GM23338 (cell line): ENCODE results near the gene IFNLR1. TPM values are rescaled to one million over a fixed set of nuclear protein-coding genes. Genes with fewer than 3 reads are reported as not detected.

Experiments used
- ATAC-seq: fragments of 200-7000 bp; cut with Tn5 transposase; 3 replicates; pipeline ENCODE4 v1.9.1; 2020
- DNase-seq: peaks from one replicate; pipeline ENCODE4 v3.0.0-alpha.2; 2015; ENCODE audit warnings: low spot score
- H2AFZ ChIP-seq: fragments of 200-600 bp; sonication (generic); 2 replicates; pipeline ENCODE4 v1.8.0; 2016; ENCODE audit warnings: antibody characterized with exemption, mild to moderate bottlenecking, moderate library complexity
- H3F3A ChIP-seq: fragments of 200-600 bp; sonication (generic); replicated peaks from 2 replicates; pipeline ENCODE4 v1.8.0; 2017; ENCODE audit warnings: antibody characterized with exemption, mixed run types, low read depth
- H3K27ac ChIP-seq: fragments of 200-600 bp; sonication (generic); 2 replicates; pipeline ENCODE4 v1.6.1; 2016; ENCODE audit warnings: low read depth
- H3K27me3 ChIP-seq: fragments of 200-600 bp; sonication (generic); 2 replicates; pipeline ENCODE4 v1.8.0; 2016; ENCODE audit warnings: mild to moderate bottlenecking, mixed run types, moderate library complexity; ENCODE audit not compliant: insufficient read depth
- H3K36me3 ChIP-seq: fragments of 200-600 bp; sonication (generic); 2 replicates; pipeline ENCODE4 v1.8.0; 2016; ENCODE audit warnings: mild to moderate bottlenecking; ENCODE audit not compliant: insufficient read depth
- H3K4me1 ChIP-seq: fragments of 200-600 bp; sonication (generic); 2 replicates; pipeline ENCODE4 v1.8.0; 2016; ENCODE audit warnings: mild to moderate bottlenecking, moderate library complexity; ENCODE audit not compliant: insufficient read depth
- H3K4me2 ChIP-seq: fragments of 200-600 bp; sonication (generic); 2 replicates; pipeline ENCODE4 v1.7.1; 2017; ENCODE audit warnings: mixed run types
- H3K4me3 ChIP-seq: fragments of 200-600 bp; sonication (generic); 2 replicates; pipeline ENCODE4 v1.6.1; 2016; ENCODE audit warnings: mixed run types
- H3K79me2 ChIP-seq: fragments of 200-600 bp; sonication (generic); replicated peaks from 2 replicates; pipeline ENCODE4 v1.8.0; 2017; ENCODE audit warnings: mild to moderate bottlenecking; ENCODE audit not compliant: insufficient read depth
- H3K9me2 ChIP-seq: fragments of 200-600 bp; sonication (generic); 2 replicates; pipeline ENCODE4 v1.8.0; 2017; ENCODE audit not compliant: insufficient read depth
- H4K20me1 ChIP-seq: fragments of 200-600 bp; sonication (generic); replicated peaks from 2 replicates; pipeline ENCODE4 v1.8.0; 2017; ENCODE audit warnings: mild to moderate bottlenecking; ENCODE audit not compliant: insufficient read depth
- H3K27ac Mint-ChIP-seq: 2 replicates; pipeline ENCODE4 v1.8.0; 2020; ENCODE audit warnings: inconsistent platforms, mild to moderate bottlenecking, moderate library complexity, mixed read lengths
- H3K27me3 Mint-ChIP-seq: 3 replicates; pipeline ENCODE4 v1.8.0; 2022; ENCODE audit warnings: low read depth, mild to moderate bottlenecking, moderate library complexity, mixed read lengths, inconsistent platforms; ENCODE audit not compliant: insufficient read depth, poor library complexity
- H3K36me3 Mint-ChIP-seq: 3 replicates; pipeline ENCODE4 v1.8.0; 2021; ENCODE audit warnings: low read depth, mild to moderate bottlenecking, inconsistent platforms, moderate library complexity, mixed read lengths
- H3K4me1 Mint-ChIP-seq: 3 replicates; pipeline ENCODE4 v1.8.0; 2020; ENCODE audit warnings: mild to moderate bottlenecking, inconsistent platforms, mixed read lengths
- H3K4me3 Mint-ChIP-seq: 3 replicates; pipeline ENCODE4 v1.8.0; 2021; ENCODE audit warnings: moderate library complexity, mild to moderate bottlenecking, inconsistent platforms, mixed read lengths
- H3K9me3 Mint-ChIP-seq: 3 replicates; pipeline ENCODE4 v1.8.0; 2020; ENCODE audit warnings: moderate library complexity, mild to moderate bottlenecking, inconsistent platforms, mixed read lengths
- CREB1 ChIP-seq: fragments of 250-450 bp; sonication (Bioruptor Pico); IDR thresholded peaks from 2 replicates; pipeline ENCODE4 v1.5.0; 2020; ENCODE audit warnings: low read depth, mild to moderate bottlenecking, moderate library complexity
- CTCF ChIP-seq, 2 experiments: fragments of 200-600 bp in 1 of 2; sonication (generic) in 1 of 2; conservative IDR thresholded peaks; 2 replicates each; pipeline versions ENCODE4 v1.5.1 to v1.6.1; 2016 to 2017; ENCODE audit warnings: antibody characterized with exemption in 2 of 2, low read depth in 2 of 2, mild to moderate bottlenecking in 2 of 2, moderate library complexity in 1 of 2
- ETS1 ChIP-seq: IDR thresholded peaks from 2 replicates; pipeline ENCODE4 v1.6.1; 2016; ENCODE audit warnings: antibody characterized with exemption
- EZH2 ChIP-seq: fragments of 200-600 bp; sonication (generic); IDR thresholded peaks from one replicate; pipeline ENCODE4 v1.8.0; 2017; ENCODE audit warnings: antibody characterized with exemption, mild to moderate bottlenecking, low read depth; ENCODE audit not compliant: unreplicated experiment
- EZH2phosphoT487 ChIP-seq: fragments of 200-600 bp; sonication (generic); IDR thresholded peaks from one replicate; pipeline ENCODE4 v1.8.1; 2018; ENCODE audit warnings: antibody characterized with exemption; ENCODE audit not compliant: unreplicated experiment
- JUNB ChIP-seq: IDR thresholded peaks from one replicate; pipeline ENCODE4 v1.6.1; 2016; ENCODE audit warnings: antibody characterized with exemption; ENCODE audit not compliant: unreplicated experiment
- NANOG ChIP-seq: IDR thresholded peaks from 2 replicates; pipeline ENCODE4 v1.6.1; 2016; ENCODE audit warnings: antibody characterized with exemption, borderline replicate concordance
- POLR2AphosphoS5 ChIP-seq: IDR thresholded peaks from 2 replicates; pipeline ENCODE4 v1.6.1; 2016; ENCODE audit warnings: antibody characterized with exemption, low read depth
- STAT1 ChIP-seq: IDR thresholded peaks from one replicate; pipeline ENCODE4 v1.6.1; 2016; ENCODE audit warnings: antibody characterized with exemption; ENCODE audit not compliant: unreplicated experiment
- ZNF114 ChIP-seq: fragments of 250-450 bp; sonication (Bioruptor Pico); IDR thresholded peaks from 2 replicates; pipeline ENCODE4 v1.5.0; 2020; ENCODE audit warnings: mild to moderate bottlenecking, moderate library complexity
- ZNF462 ChIP-seq: fragments of 250-450 bp; sonication (Bioruptor Pico); IDR thresholded peaks from 2 replicates; pipeline ENCODE4 v1.5.0; 2020; ENCODE audit warnings: mild to moderate bottlenecking, moderate library complexity
- polyA plus RNA-seq: library from polyadenylated mRNA; unstranded; fragments of >200 nt; fragmentation: Nextera tagmentation; extraction: Ambion mirVana; gene quantifications from 2 replicates; pipeline ENCODE4 v1.2.1, GENCODE V29; 2016
- total RNA-seq: library from RNA; depleted of rRNA; stranded (reverse); fragments of >200 nt; shearing (Covaris generic); gene quantifications from 2 replicates; pipeline ENCODE4 v1.2.3, GENCODE V29; 2014

IFNLR1 gene
- total and polyA plus RNA-seq, 2 experiments from 2014 or later, result 4.2 to 6.2 TPM

- H3K27me3 Mint-ChIP-seq, result peaks cover 2% of the 10 kb centered on the region
- H2AFZ ChIP-seq, result no peak overlapping the region
- ATAC-seq (no peak), DNase-seq (no peak)
- no peaks in the 10 kb centered on the region for H3K9me2 ChIP-seq
- peaks cover 3% of the 10 kb centered on the region; the same call in 1 of the 3 replicates for H3K9me3 Mint-ChIP-seq
- H3K4me3 Mint-ChIP-seq, result no peak overlapping the region
- H3K36me3 Mint-ChIP-seq, result peaks cover 15% of the 10 kb centered on the region; the same call in 2 of the 3 replicates
- no peaks in the 10 kb centered on the region for H3F3A ChIP-seq
- H3K4me1 Mint-ChIP-seq, result peaks cover 6% of the 10 kb centered on the region
- no peak overlapping the region for H3K4me2 ChIP-seq
- 0 out of 2 replicates have a peak, but pooled peaks cover 4% of the 10 kb centered on the region for H3K36me3 ChIP-seq
- peaks cover 14% of the 10 kb centered on the region; the same call in 1 of the 2 replicates for H3K79me2 ChIP-seq
- no peaks in the 10 kb centered on the region for H3K27me3 ChIP-seq
- H4K20me1 ChIP-seq, result no peaks in the 10 kb centered on the region; the same call in 1 of the 2 replicates
- H3K4me1 ChIP-seq, result peaks cover 4% of the 10 kb centered on the region; the same call in 1 of the 2 replicates
- no peak overlapping the region for H3K4me3 ChIP-seq
- H3K27ac ChIP-seq, result no peak overlapping the region
- no peak overlapping the region for H3K27ac Mint-ChIP-seq
- no peak for TF ChIP-seq CTCF (conservative IDR thresholded peaks at IDR 0.05; ENCODE audit: low read depth in 2 of 2)
- no peak for TF ChIP-seq CREB1 (CRISPR knock-in tag)
- no peak for TF ChIP-seq ZNF114 (CRISPR knock-in tag)
- no peak for TF ChIP-seq POLR2AphosphoS5
- TF ChIP-seq STAT1, result no peak
- no peak for TF ChIP-seq EZH2phosphoT487
These were observed 8.7 kb downstream of the IFNLR1 start for GRCh38 chr1:24178407-24178806.

- Mint-ChIP-seq H3K27ac (no peak overlapping the region; the same call in 1 of the 2 replicates), H3K9me3 (peaks cover 3% of the 10 kb centered on the region; the same call in 1 of the 3 replicates), H3K4me3 (no peak overlapping the region), H3K36me3 (peaks cover 15% of the 10 kb centered on the region; the same call in 2 of the 3 replicates), H3K27me3 (peaks cover 2% of the 10 kb centered on the region), H3K4me1 (peaks cover 6% of the 10 kb centered on the region)
- Histone ChIP-seq H3K4me3 (no peak overlapping the region), H3K27me3 (no peaks in the 10 kb centered on the region), H3F3A (no peaks in the 10 kb centered on the region), H4K20me1 (no peaks in the 10 kb centered on the region; the same call in 1 of the 2 replicates), H3K36me3 (0 out of 2 replicates have a peak, but pooled peaks cover 4% of the 10 kb centered on the region), H3K79me2 (peaks cover 7% of the 10 kb centered on the region; the same call in 1 of the 2 replicates), H3K27ac (no peak overlapping the region), H3K9me2 (no peaks in the 10 kb centered on the region), H3K4me1 (peaks cover 4% of the 10 kb centered on the region; the same call in 1 of the 2 replicates), H3K4me2 (no peak overlapping the region), H2AFZ (no peak overlapping the region)
- ATAC-seq (no peak), DNase-seq (no peak)
- TF ChIP-seq JUNB, result no peak
- TF ChIP-seq ZNF462 (CRISPR knock-in tag), result no peak
- no peak for TF ChIP-seq EZH2
- TF ChIP-seq STAT1, result no peak
- no peak for TF ChIP-seq CREB1 (CRISPR knock-in tag)
- no peak for TF ChIP-seq ETS1
- TF ChIP-seq POLR2AphosphoS5, result no peak
- no peak for TF ChIP-seq NANOG
These were observed 9.9 kb downstream of the IFNLR1 start for GRCh38 chr1:24177161-24177560.
